Limb (tissue), 2 donors: ENCODE results near the gene HSPB6.

ENCODE experiments used
- DNase-seq, 2 donors: peaks; one replicate each; pipeline ENCODE4 v3.0.0-alpha.2; 2016; ENCODE audit errors: extremely low spot score in 2 of 2

The HSPB6 gene

GRCh38 chr19:35767288-35768081 is 10.7 kb upstream of the HSPB6 start:
- peak in 1 of 2 donors; percentile 66 for DNase-seq

DNA sequence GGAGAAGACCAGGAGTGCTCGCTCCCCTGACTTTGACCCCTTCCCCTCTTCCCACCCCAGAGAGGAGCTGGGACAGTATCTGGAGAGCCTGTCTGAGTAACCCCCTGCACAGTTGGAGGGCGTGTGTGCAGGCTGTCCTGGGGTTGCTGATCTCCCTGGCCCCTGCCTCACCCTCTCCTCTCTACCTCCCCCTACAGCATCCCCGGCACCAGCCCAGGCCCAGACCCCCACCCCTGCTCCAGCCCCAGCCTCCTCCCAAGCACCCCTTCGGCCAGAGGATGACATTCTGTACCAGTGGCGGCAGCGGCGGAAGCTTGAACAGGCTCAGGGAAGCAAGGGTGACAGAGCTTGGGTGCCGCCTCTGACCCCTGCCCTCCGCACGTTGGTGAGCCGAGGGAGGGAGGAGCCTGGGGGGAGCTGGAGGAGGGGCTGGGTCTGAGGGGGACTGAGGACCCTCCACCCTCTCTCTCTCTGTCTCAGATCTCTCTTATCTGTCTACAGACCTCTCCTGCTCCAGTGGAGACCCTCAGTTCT is 9.8 kb upstream of the HSPB6 start:
- DNase-seq, result no peak

GRCh38 chr19:35764432-35765315 is 7.8 kb upstream of the HSPB6 start:
- no peak for DNase-seq

GRCh38 chr19:35760711-35761349 is 4.0 kb upstream of the HSPB6 start:
- DNase-seq, result no peak

DNA sequence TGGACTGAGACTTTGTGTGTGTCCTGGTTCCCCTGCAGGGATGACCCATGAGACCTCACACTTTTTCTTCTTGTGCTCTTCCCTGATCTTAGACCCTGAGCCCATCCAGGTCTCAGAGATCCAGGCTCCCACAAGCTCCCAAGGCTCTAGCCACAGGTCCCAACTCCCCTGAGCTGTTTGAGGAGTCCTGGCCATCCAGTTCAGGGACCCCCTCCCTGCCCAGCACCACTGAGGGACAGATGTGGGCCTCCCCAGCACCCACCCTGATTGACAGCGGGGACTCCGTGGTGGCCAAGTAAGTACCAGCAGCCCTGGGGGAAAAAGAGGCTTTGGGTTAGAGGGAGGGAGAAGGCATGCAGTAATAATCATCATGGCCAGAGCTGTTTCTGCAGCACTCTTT is 2.9 kb upstream of the HSPB6 start:
- no peak for DNase-seq

DNA sequence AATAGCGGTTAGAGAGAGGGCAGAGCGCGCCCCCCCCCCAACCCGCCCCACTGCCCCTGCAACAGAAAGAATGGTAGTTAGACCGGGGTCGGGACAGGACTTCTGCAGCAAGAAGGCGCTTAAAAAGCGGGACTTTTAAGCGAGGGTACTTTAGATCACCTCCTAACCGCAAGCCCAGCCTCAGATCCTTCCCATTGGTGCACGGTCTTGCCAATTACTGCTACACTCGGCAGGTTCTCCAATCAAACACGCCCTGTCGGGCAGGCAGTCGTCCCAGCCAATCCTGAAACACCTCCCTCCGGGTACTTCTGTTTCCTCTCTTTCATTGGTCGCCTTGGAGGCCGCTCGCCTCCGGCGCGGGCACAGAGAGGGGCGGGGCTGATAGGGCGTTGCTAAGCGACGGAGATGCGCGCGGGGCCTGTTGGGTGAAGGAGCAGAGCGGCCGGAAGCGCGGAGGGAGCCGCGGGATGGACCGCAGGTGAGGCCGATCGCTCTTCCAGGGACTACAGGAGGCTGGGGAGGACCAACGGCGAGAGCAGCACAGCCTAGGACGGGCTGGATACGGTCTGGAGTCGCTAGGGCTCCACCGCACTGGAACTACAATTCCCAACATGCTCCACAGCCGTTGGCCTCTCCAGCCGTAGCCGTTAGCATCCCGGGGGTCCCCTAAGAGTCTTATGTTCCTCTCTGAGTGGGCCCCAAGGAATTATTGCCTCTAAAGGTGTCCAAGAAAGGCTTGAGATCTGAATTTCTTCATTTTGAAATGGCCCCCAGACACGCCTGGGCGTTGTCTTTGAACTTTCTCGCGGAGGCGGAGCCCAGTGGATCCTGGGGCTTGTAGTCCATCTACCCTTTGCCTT is 1.1 kb upstream of the HSPB6 start, which contains the start of gene PROSER3:
PROSER3 (plus strand) TSS at position 428 of the 860 bp plus-strand sequence; CDS start at position 468, 40 bp downstream.
- DNase-seq, result peak; percentile 99 to 100

- peak; percentile 88 for DNase-seq
Observed at GRCh38 chr19:35757231-35757748, 461 bp upstream of the HSPB6 start.

DNA sequence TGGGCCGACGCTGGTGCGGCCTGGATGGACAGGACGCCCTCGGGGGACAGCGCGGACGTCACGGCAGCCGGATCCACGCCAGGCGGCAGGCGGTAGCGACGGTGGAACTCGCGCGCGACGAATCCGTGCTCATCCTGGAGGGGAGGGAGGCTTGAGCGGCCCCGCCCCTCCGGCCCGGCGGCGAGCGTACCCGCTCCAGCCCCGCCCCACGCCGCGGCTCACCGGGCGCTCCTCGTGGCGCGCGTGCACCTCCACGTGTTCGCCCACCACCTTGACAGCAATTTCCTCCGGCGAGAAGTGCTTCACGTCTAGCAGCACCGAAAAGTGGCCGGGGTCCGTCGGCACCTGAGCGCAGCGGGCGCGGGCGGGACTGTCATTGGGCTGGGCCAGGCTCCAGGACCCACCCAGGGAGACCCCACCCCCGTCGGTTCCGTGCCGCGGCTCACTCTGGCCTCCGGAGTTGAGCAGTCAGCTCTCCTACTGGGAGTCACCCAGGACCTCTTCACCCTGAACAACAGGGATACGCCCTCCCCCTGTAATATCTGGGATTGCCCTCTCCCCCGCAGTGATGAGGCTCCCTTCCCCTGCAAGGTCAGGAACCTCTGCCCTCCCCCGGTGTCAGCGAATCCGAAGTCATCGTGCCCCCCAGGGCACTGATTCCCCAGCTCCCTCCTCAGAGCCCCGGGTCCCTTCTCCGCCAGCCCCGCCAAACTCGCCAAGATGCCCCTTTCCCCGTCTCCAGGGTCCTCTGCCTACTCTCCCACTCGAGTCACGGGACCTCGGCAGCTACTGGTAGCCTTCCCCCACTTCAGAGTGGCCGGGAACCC is 1.1 kb downstream of the HSPB6 start:
- peak; percentile 34 to 72 for DNase-seq

GRCh38 chr19:35755131-35755549 is 1.7 kb downstream of the HSPB6 start:
- no peak for DNase-seq

DNA sequence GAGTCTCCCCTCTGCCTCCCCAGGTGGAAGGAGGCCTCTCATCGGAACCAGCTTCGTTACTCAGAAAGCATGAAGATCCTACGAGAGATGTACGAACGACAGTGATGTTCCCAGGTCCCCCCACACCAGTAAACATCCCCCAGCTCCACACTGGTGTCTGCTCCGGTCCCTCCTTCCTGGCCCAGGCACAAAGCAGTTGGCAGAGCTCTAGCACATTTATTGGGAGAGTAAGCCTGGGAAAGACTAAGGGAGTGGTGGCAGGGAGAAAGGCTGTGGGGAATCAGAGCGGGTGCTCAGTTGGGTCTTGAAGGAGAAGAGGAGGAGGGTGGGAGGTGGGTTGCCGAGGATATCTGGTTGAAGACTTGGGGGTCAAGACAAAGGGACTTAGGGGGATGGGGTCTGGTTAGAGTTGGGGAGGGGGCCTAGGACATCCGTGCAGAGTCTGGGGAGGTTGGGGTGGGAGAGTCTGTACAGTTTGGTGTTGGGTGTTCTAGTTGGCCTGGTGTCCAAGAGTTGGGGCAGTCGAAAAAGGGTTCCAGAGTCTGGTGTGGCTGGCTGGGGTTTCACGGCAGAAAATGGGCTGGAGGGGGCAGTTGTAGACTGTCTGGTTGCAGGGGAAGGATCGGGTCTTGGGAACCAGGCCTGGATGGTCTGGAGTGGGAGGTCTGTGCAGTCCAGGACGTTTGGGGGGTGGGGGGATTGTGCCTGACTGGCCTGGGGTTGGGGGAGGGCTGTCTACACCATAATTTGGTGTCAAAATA is 2.3 kb downstream of the HSPB6 start:
- DNase-seq, result peak in 1 of 2 donors; percentile 29

GRCh38 chr19:35753634-35754369 is 3.0 kb downstream of the HSPB6 start:
- DNase-seq, result peak in 1 of 2 donors; percentile 26

DNA sequence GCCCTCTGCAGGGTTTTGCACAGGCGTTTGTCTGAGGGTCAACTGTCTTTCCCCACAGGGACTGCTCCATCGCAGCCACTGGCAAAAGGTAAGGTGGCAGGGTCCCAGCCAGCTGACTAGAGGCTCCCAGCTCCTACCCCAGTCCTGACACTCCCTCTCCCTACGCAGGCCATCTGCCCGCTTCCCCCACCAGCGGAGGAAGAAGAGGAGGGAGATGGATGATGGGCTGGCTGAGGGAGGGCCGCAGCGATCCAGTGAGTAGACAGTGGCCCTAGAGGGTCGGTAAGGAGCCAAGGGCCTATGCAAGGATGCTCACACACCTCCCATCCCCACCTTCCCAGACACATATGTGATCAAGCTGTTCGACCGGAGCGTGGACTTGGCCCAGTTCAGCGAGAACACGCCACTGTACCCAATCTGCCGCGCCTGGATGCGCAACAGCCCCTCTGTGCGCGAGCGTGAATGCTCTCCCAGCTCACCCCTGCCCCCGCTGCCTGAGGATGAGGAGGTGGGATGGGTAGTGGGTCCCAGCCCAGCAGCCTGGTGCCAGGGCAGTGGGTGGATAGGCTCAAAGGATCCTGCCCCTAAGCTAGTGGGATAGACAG is 4.0 kb downstream of the HSPB6 start:
- DNase-seq, result peak in 1 of 2 donors; percentile 29

GRCh38 chr19:35751839-35752745 is 4.7 kb downstream of the HSPB6 start:
- peak in 1 of 2 donors; percentile 24 for DNase-seq

- peak in 1 of 2 donors; percentile 29 for DNase-seq
Observed at GRCh38 chr19:35750167-35750566, 6.7 kb downstream of the HSPB6 start.

DNA sequence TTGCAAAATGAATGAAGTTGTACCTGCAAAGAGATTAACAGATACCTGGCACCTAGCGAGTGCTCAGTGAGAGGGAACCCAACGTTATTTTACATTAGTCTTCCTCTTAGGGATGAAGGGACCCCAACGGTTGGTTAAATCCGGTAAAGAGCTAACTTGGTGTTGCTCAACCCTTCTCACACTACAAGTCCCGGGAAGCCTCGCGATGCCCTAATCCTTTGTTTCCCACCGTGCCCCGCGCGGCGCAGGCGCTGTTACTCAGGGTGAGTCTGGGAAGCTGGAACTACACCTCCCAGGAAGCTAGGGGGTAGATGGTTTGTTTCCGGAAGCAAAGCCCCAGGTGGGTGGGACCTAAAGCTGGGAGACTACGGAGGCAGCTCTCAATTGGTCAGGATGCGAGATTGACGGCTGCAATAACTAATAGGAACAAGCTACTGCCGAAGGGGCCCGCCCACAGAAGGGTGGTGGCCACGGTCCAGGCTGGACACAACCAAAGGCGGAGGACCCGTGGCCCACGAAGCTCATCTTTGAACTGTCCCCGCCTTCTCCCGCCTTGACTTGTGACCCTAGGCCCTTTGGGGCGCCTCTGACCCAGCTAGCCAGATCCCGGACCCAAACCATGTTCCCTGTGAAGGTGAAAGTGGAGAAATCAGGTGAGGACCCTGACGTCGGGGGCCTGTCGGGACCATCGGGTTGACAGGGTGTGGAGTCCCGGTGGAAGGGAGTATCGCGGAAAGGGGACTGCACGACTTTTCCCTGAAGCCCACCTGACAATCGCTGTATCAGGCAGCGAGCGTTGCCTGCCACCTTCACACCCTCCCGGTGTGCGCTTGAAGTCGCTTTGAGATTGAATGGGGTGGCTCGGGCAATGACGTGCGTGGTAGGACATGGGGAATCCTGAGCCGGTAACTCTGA is 8.5 kb downstream of the HSPB6 start, which contains the start of gene LIN37:
LIN37 (plus strand) TSS at position 471 of the 915 bp plus-strand sequence; CDS start at position 620, 149 bp downstream.
- peak; percentile 98 to 100 for DNase-seq
